GM12875 (cell line): Measurements from ENCODE around the gene GRB14.

Experiments used
- H3K4me3 ChIP-seq: one replicate; pipeline ENCODE4 v1.5.1; 2011; ENCODE audit warnings: low read depth, low read length, control low read depth
- CTCF ChIP-seq: IDR thresholded peaks from 2 replicates; pipeline ENCODE4 v1.5.1; 2011; ENCODE audit warnings: low read depth, mild to moderate bottlenecking, control low read depth, inconsistent platforms, low read length, moderate library complexity, borderline replicate concordance; ENCODE audit not compliant: insufficient read depth

The GRB14 gene

GRCh38 chr2:164453656-164454305 lies 167.5 kb downstream of the GRB14 start:
- no peak overlapping the region for H3K4me3 ChIP-seq

GRCh38 chr2:164450278-164450677 lies 171.0 kb downstream of the GRB14 start:
- TF ChIP-seq CTCF, result no peak

More at GRCh38 chr2:164453656-164454305, 167.5 kb downstream of the GRB14 start:
- TF ChIP-seq CTCF, result no peak

GRCh38 chr2:164449706-164450105 lies 171.6 kb downstream of the GRB14 start:
- no peak overlapping the region for H3K4me3 ChIP-seq
- no peak for TF ChIP-seq CTCF

More at GRCh38 chr2:164450278-164450677, 171.0 kb downstream of the GRB14 start:
- H3K4me3 ChIP-seq, result no peak overlapping the region

- no peak for TF ChIP-seq CTCF
- H3K4me3 ChIP-seq, result no peak overlapping the region
Observed at GRCh38 chr2:164447660-164448059, 173.6 kb downstream of the GRB14 start.
